ENCODE results near the gene MVB12B. TPM values are rescaled to one million over a fixed set of nuclear protein-coding genes. Genes with fewer than 3 reads are reported as not detected.
A peak's percentile ranks its signal among the peaks of the same experiment; 100 is the strongest.

The MVB12B gene
- total RNA-seq, 2 experiments from 2014 or later = 33.5 to 34.1 TPM

DNA sequence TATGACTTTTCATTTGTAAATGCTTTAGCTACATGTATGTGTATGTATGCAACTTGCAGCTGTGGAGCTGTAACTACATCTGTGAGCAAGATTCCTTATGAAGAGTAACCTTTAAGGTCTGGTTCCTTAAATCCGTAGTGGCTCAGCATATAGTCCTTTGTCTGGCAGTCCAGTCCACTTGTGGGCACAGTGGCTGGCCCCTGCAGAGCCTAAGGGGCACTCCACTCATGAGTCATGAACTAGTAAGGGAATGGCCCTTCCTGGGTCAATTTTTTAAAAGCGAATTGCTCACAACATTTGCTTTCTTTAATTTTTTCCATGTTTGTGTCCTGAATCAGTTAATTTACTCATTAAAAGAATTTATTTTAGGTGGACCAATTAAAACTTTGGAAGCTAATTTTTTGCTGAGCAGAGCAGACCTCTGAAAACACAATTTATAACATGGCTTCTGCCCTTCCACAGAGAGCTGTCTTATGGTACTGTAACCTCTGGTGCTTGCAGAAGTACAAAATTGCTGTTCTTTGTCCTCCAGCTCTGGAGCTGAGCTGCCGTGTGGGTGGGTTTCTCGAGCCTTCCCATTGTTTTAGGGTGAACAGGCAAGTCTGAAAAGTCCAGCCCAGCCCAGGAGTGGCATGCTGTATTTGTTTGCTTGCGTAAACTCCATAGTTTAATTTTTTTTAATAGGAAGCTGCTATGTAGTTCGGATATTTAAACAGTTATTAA, 110.1 kb downstream of the MVB12B start:
- no peak overlapping the region for H3K27ac Mint-ChIP-seq
- no peak for DNase-seq
- peaks cover 7% of the 10 kb centered on the region for H3K36me3 Mint-ChIP-seq
- POLR2A ChIA-PET = no interaction called here
- peaks cover 7% of the 10 kb centered on the region for H3K4me1 Mint-ChIP-seq
- ATAC-seq (ENCODE audit: low read depth) = no peak
- H3K27me3 Mint-ChIP-seq = no peaks in the 10 kb centered on the region
- no peak overlapping the region for H3K4me3 Mint-ChIP-seq
- H3K9me3 Mint-ChIP-seq = no peaks in the 10 kb centered on the region

DNA sequence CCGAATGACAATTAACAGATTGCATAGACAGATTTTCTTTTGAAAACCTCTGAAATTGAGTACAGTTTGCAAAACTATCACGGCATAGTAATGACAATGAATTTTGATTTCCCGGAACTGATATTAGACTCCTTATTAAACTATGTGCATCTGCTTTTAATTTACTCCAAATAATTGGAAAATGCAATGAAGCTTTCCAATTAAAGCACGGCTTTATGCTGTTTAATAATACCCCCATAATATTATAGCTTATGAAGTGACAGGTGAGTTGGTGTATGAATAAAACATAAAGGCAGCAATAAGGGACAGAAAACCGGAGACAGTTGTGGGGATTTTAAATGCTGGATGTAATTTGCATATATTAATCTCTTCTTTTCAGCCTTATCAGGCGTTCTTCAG, 110.6 kb downstream of the MVB12B start:
- ATAC-seq (ENCODE audit: low read depth) (no peak), DNase-seq (no peak)
- Mint-ChIP-seq H3K36me3 (peaks cover 11% of the 10 kb centered on the region), H3K4me1 (peaks cover 9% of the 10 kb centered on the region), H3K27ac (no peak overlapping the region), H3K9me3 (peaks cover 2% of the 10 kb centered on the region), H3K27me3 (no peaks in the 10 kb centered on the region), H3K4me3 (no peak overlapping the region)
- POLR2A ChIA-PET = no interaction called here

DNA sequence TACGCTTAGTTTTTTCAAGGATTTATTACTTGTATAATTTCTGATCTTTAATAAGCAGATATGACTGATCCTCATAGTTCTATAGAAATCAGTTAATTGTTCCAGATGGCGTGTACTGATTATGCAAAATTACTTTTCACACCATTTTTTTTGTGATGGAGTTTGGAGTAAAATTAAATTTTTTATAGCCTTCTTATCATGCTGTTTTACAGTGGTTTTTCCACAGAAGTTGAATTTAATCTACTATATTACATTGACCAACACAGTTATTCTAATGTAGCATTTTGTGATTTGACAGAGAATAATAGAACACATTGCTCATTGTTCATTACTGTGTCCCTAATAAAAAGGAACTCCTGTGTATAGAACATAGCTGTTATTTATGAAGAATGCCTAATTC, 111.1 kb downstream of the MVB12B start:
- Mint-ChIP-seq H3K27me3 (no peaks in the 10 kb centered on the region), H3K27ac (no peak overlapping the region), H3K4me1 (peaks cover 9% of the 10 kb centered on the region), H3K4me3 (no peak overlapping the region), H3K36me3 (peaks cover 12% of the 10 kb centered on the region), H3K9me3 (peaks cover 2% of the 10 kb centered on the region)
- POLR2A ChIA-PET = no interaction called here
- no peak for DNase-seq
- no peak for ATAC-seq (ENCODE audit: low read depth)

DNA sequence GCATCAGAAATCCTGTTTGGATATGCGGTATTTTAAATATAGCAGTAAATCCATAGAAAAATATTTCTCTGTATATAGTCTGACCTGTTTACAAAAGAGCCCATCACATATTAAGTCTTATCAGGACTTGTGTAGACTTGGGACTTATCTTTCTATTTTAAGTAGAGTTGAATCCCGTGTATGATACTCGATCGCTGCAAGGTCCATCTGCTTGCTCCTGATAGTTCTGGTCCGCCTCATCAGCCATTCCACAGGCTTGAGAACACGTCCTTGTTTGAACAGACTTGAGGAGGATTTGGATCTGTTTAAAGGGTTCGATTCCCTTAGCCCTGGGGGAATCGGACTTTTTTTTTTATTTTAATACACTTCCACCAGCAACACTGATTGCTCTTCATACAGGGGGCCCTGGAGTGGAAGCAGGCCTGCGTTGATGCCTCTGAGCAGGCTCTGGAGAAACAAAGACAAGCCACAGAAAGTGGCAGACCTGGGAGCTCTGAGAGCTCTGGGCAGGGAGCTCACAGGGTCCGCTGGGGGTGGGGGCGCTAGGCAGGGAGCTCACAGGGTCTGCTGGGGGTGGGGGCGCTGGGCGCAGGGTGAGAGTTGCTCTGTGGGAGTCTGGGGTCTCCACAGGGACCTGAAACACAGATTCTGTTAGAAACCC, 112.2 kb downstream of the MVB12B start:
- no peaks in the 10 kb centered on the region for H3K27me3 Mint-ChIP-seq
- DNase-seq (no peak), ATAC-seq (ENCODE audit: low read depth) (no peak)
- no peak overlapping the region for H3K4me3 Mint-ChIP-seq
- POLR2A ChIA-PET = interaction anchor here (1.2 kb wide), 1 partner anchor 12 kb away, joined by 3 read pairs; no protein-coding TSS in a partner anchor
- no peak overlapping the region for H3K27ac Mint-ChIP-seq
- peaks cover 14% of the 10 kb centered on the region for H3K4me1 Mint-ChIP-seq
- H3K36me3 Mint-ChIP-seq = peaks cover 14% of the 10 kb centered on the region
- H3K9me3 Mint-ChIP-seq = peaks cover 2% of the 10 kb centered on the region

DNA sequence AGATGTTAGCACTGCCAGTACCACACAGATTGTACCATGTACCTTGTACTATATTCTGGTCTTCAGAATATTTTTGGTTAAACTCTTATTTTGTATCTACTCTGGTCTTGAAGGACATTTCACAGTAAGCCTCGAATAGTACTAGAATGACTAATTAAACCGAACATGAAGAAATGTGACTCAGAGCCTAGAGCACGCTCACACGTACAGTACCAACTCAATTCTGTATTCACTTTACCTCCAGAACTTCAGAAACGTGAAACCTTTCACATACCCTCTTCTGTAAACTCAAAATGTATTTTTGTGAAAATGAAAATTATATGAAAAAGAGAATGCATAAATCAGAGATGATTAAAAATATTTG, 112.8 kb downstream of the MVB12B start:
- Mint-ChIP-seq H3K9me3 (peaks cover 2% of the 10 kb centered on the region), H3K27me3 (no peaks in the 10 kb centered on the region), H3K27ac (no peak overlapping the region), H3K4me3 (no peak overlapping the region), H3K4me1 (peaks cover 16% of the 10 kb centered on the region), H3K36me3 (peaks cover 11% of the 10 kb centered on the region)
- POLR2A ChIA-PET = interaction anchor here (1.2 kb wide), 1 partner anchor 12 kb away, joined by 3 read pairs; no protein-coding TSS in a partner anchor
- no peak for DNase-seq
- ATAC-seq (ENCODE audit: low read depth) = no peak

DNA sequence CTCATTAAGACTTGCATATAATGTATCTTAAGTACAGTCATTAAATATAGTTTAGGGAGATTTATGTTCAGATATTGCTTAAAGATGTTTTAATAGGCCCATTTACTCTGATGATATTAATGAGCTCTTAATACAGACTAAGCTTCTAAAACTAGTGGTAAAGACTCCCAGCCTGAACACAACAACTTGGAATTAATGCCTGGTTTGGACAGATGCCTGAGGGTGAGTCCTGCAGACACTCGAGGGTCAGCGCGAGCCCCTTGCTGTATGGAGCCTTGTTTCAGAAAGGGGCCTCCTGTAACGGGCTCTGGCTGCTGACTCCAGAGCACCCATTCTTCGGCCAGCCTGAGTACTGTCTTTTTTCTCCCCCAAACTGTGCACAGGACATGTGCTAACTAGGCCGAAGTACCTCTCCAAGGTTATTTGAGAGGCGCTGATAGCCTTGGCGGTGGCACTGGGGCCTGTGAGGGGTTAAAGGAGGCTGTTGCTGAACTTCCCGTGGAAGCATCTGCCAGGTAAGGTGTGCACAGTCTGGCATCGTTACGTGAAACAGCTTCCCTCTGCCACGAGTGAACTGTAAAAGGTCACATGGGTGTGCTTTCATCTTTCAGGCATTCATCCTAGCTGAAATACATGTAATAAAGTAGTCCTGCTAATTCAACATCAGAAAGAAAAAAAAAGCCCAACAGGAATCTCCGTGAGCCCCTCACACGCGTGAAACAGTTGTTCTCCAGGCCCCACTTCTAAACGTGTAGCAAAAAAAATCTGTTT, 113.4 kb downstream of the MVB12B start:
- DNase-seq = no peak
- peaks cover 19% of the 10 kb centered on the region for H3K4me1 Mint-ChIP-seq
- no peak overlapping the region for H3K4me3 Mint-ChIP-seq
- no peaks in the 10 kb centered on the region for H3K27me3 Mint-ChIP-seq
- no peak overlapping the region for H3K27ac Mint-ChIP-seq
- peaks cover 11% of the 10 kb centered on the region for H3K36me3 Mint-ChIP-seq
- peaks cover 2% of the 10 kb centered on the region for H3K9me3 Mint-ChIP-seq
- POLR2A ChIA-PET = interaction anchor here (1.2 kb wide), 1 partner anchor 11 kb away, joined by 3 read pairs; no protein-coding TSS in a partner anchor
- ATAC-seq (ENCODE audit: low read depth) = no peak

DNA sequence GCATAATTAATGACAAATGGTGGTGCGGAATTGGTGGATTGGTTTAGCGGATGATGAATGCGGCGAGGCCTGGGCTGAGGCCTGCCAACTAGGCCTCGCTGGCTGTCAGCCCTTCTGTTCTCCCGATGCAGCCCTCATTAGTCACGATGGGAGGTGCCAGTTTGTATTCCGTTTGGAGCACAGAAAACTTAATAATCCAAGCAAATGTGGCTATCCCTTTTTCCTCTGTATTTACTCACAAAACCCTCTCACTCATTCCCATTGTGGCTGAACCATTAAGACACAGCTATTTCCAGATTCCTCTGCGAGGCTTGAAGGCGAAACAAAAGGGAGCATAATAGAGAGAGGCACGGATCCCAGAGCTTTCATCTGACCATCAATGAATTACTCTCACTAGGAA, 114.3 kb downstream of the MVB12B start:
- H3K27me3 Mint-ChIP-seq = no peaks in the 10 kb centered on the region
- no peak for ATAC-seq (ENCODE audit: low read depth)
- no peak for DNase-seq
- H3K4me1 Mint-ChIP-seq = peaks cover 21% of the 10 kb centered on the region
- H3K27ac Mint-ChIP-seq = no peak overlapping the region
- peaks cover 14% of the 10 kb centered on the region for H3K36me3 Mint-ChIP-seq
- H3K4me3 Mint-ChIP-seq = no peak overlapping the region
- H3K9me3 Mint-ChIP-seq = peaks cover 2% of the 10 kb centered on the region
- POLR2A ChIA-PET = no interaction called here

DNA sequence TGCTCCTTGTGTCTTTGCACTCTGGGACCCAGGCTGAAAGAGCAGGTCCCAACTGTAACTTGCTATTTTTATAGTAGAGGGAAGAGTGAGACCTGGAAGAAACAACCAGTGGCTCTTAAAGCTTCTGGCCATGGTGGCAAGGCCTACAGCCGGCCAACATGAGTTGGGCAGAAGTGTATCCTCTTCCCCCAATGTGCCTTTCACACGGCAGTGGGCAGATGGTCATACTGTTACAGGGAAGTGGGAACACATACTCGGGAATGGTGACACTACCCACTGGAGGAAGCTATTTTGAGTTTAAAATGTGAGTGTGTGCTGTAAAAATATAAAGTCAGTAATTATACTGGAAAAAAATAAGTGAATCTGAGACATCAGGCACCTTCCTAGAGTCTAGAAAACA, 116.0 kb downstream of the MVB12B start:
- Mint-ChIP-seq H3K27ac (peak overlapping the region; percentile 21), H3K36me3 (peaks cover 16% of the 10 kb centered on the region), H3K4me3 (no peak overlapping the region), H3K27me3 (no peaks in the 10 kb centered on the region), H3K4me1 (peaks cover 23% of the 10 kb centered on the region), H3K9me3 (peaks cover 2% of the 10 kb centered on the region)
- ATAC-seq (ENCODE audit: low read depth) (no peak), DNase-seq (no peak)
- POLR2A ChIA-PET = no interaction called here

DNA sequence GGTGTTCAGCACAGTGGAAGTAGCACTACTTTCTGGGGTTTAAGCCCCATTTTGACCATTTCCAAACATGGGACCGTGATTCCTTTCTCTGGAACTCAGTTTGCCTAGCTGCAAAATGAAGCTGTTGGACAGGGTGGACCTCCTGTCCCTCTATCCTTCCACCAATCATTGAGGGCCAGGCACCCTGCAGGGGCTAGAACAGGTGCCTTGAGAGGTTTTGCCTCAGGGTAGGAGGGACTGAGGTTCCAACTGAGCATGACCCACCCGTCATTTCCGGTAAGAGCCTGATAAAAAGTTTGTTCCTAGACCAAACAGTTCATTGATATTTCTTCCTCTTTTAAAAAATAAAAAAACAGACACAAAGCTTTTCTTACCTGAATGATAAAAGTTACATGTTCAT, 116.5 kb downstream of the MVB12B start:
- no peaks in the 10 kb centered on the region for H3K27me3 Mint-ChIP-seq
- POLR2A ChIA-PET = no interaction called here
- peaks cover 21% of the 10 kb centered on the region for H3K36me3 Mint-ChIP-seq
- DNase-seq (no peak), ATAC-seq (ENCODE audit: low read depth) (no peak)
- H3K9me3 Mint-ChIP-seq = peaks cover 2% of the 10 kb centered on the region
- peaks cover 27% of the 10 kb centered on the region for H3K4me1 Mint-ChIP-seq
- no peak overlapping the region for H3K4me3 Mint-ChIP-seq
- H3K27ac Mint-ChIP-seq = no peak overlapping the region

DNA sequence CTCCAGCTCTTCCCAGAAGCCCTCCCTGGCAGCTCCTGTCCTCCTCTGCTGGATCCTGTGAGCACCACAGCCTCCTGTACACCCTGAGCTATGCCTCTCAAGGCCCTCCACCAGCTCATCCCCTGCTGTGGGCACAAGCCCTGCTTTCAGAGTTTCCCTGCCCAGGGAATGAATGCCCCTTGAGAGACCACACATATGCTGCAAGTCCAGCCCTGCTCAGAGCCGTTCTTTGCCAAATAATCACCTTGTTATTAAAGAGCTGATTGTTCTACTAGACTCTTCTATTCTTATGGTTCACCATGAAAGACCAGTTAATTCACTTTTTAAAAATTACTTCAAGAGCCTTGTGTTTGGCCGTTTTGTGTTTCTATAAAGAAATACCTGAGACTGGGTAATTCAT, 121.5 kb downstream of the MVB12B start:
- Mint-ChIP-seq H3K27me3 (no peaks in the 10 kb centered on the region), H3K36me3 (peaks cover 23% of the 10 kb centered on the region), H3K4me1 (peaks cover 24% of the 10 kb centered on the region), H3K9me3 (no peaks in the 10 kb centered on the region), H3K27ac (peak overlapping the region; percentile 43), H3K4me3 (no peak overlapping the region)
- POLR2A ChIA-PET = no interaction called here
- no peak for ATAC-seq (ENCODE audit: low read depth)
- no peak for DNase-seq

DNA sequence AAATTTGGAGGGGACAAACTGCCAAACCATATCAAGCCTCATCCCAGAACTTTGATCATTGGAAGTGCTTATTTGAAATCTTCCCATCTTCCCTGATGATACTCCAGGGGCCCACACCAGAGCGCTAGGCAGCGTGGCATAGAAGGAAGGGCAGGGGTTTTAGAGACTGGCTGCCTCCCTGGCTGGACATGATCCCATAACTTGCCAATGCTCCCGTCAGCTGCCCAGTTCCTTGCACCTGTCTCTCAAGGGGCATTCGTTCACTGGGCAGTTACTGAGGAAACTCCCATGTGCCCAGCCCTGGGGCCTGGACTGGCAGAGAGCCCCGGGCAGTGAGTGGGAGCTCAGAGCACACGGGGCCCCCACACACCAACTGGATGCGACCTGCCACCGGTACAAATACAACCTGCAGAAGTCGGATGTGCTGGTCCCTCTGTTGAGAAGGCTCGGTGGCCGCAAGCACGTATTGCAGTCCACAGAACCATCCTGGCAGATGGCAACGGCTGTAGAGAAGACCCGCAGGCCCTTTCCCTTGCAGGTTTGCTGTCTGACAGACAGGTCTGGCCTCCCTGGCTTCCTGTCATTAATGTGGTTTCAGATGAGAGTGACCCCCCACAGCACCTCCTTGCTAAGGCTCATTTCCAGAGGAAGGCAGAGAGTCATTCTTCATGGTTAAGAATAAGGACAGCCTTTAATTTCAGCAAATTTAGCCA, 122.4 kb downstream of the MVB12B start:
- POLR2A ChIA-PET = no interaction called here
- no peaks in the 10 kb centered on the region for H3K27me3 Mint-ChIP-seq
- peaks cover 21% of the 10 kb centered on the region for H3K36me3 Mint-ChIP-seq
- H3K9me3 Mint-ChIP-seq = no peaks in the 10 kb centered on the region
- no peak overlapping the region for H3K27ac Mint-ChIP-seq
- no peak for DNase-seq
- H3K4me1 Mint-ChIP-seq = peaks cover 24% of the 10 kb centered on the region
- ATAC-seq (ENCODE audit: low read depth) = no peak
- no peak overlapping the region for H3K4me3 Mint-ChIP-seq

DNA sequence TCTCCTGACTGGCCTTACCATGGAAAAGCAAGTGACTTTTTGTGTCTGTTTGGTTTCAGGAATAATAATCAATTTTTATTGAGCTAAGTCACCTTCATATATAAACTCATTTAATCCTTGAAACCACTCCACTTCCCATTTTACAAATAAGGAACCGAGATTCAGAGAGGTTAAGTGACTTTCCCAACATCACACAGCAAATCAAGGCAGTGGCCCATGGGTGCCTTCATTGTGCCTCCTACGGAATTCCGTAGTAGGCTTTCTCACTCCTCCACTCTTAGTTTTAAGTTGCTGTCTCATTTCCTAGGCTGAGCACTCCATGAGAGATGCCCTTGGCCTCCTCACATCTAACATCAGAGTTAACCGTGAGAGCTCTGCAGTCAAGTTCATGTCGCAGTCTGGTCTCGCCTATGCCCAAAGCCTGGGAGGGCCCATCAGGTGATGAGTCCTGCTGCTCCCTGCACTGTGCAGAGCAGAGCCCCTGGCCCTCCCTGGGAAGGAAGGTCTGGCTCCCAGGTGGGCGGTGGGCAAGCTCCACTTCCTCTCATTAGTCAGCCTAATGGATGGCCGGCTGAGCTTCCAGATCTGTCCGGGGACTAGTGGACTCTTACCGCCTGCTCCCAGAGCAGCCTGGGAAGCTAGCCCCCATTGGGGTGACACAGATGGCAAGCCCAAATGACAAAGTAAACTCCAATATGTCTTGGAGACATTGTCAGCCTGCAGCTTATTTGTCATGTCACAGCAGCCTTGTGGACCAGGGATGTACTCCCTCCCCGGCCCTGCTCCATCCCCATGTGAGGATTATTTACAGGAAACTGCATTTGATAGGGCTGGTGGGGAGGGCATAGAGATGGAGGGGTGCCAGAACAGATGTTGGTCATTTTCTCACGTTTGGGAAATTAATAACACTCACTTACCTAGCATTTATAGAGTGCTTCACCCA, 123.4 kb downstream of the MVB12B start:
- H3K27ac Mint-ChIP-seq = no peak overlapping the region
- DNase-seq (no peak), ATAC-seq (ENCODE audit: low read depth) (no peak)
- H3K4me1 Mint-ChIP-seq = peaks cover 24% of the 10 kb centered on the region
- H3K4me3 Mint-ChIP-seq = no peak overlapping the region
- POLR2A ChIA-PET = interaction anchor here (2.0 kb wide), 1 partner anchor 19 kb away, joined by 5 read pairs; no protein-coding TSS in a partner anchor
- H3K36me3 Mint-ChIP-seq = peaks cover 23% of the 10 kb centered on the region
- no peaks in the 10 kb centered on the region for H3K27me3 Mint-ChIP-seq
- no peaks in the 10 kb centered on the region for H3K9me3 Mint-ChIP-seq

Measured in activated naive CD8-positive, alpha-beta T cell treated with anti-CD3 and anti-CD28 coated beads, Interleukin-2, amount 10 ng/mL, durations not matched to agents 7 days and 5 days (primary cell).